HepG2 (cell line): ENCODE data around the gene ANKS1B.

Source experiments
- MIER2 ChIP-seq: IDR thresholded peaks from 2 replicates; pipeline ENCODE4 v1.6.1; 2016; ENCODE audit warnings: missing biosample characterization, missing genetic modification reagents
- SUZ12 ChIP-seq: fragments of 150-350 bp; IDR thresholded peaks from 2 replicates; pipeline ENCODE4 v1.6.1; 2014; ENCODE audit warnings: low read depth, low read length

DNA sequence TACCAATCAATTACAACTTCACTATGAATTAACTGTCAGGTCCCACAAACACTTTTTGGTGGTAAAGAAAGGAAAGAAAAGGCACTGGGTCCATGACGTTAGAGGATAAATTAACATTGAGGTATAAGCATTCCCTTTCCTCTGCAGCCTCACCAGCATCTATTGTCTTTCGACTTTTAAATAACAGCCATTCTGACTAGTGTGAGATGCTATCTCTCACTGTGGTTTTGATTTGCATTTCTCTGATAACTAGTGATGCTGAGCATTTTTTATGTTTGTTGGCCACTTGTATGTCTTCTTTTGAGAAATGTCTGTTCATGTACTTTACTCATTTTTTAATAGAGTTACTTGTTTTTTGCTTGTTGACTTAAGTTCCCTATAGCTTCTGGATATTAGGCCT is 9.4 kb downstream of the ANKS1B start:
- TF ChIP-seq MIER2 (CRISPR knock-in tag) (no peak), SUZ12 (no peak)
